Ishikawa (cell line): ENCODE results near the gene NFATC4.

Source experiments
- CREB1 ChIP-seq: IDR thresholded peaks from 2 replicates; pipeline ENCODE4 v1.6.1; 2012; ENCODE audit warnings: low read depth
- FOXM1 ChIP-seq: IDR thresholded peaks from 2 replicates; pipeline ENCODE4 v1.6.1; 2012; ENCODE audit warnings: low read depth, borderline replicate concordance
- TAF1 ChIP-seq: IDR thresholded peaks from 2 replicates; pipeline ENCODE4 v1.6.1; 2012; ENCODE audit warnings: low read depth, mild to moderate bottlenecking
- TEAD4 ChIP-seq: IDR thresholded peaks from 2 replicates; pipeline ENCODE4 v1.6.1; 2012
- YY1 ChIP-seq: IDR thresholded peaks from 2 replicates; pipeline ENCODE4 v1.6.1; 2012; ENCODE audit warnings: low read depth
- TF ChIP-seq, protein P1 (sequence below): IDR thresholded peaks from 2 replicates; pipeline ENCODE4 v1.6.1; 2012
- TF ChIP-seq, protein P2 (sequence below): IDR thresholded peaks from 2 replicates; pipeline ENCODE4 v1.6.1; 2012; ENCODE audit warnings: low read depth, mild to moderate bottlenecking

DNA sequence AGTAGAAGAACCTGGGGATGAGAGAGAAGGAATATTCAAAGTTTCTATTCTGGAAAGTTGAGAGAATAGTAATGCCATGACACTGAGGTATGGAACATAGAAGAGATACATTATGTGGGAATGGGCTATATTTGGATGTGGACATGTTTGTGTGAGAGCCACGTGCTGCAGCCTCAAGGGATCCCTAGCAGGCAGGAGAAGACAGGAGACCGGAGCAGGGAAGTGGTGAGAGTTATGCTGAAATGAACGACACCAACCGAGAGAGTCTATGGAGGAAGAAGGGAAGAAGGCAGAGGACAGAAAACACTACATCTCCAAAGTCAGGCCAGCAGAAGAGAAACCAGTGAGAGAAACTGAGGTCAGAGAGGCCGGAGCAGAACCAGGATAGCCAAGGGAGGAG lies 18.2 kb upstream of the NFATC4 start:
- TF ChIP-seq YY1 (no peak), FOXM1 (no peak), TAF1 (no peak), CREB1 (no peak), TEAD4 (no peak)
- TF ChIP-seq, protein P1, sequence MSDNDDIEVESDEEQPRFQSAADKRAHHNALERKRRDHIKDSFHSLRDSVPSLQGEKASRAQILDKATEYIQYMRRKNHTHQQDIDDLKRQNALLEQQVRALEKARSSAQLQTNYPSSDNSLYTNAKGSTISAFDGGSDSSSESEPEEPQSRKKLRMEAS, result no peak
- TF ChIP-seq, protein P2, sequence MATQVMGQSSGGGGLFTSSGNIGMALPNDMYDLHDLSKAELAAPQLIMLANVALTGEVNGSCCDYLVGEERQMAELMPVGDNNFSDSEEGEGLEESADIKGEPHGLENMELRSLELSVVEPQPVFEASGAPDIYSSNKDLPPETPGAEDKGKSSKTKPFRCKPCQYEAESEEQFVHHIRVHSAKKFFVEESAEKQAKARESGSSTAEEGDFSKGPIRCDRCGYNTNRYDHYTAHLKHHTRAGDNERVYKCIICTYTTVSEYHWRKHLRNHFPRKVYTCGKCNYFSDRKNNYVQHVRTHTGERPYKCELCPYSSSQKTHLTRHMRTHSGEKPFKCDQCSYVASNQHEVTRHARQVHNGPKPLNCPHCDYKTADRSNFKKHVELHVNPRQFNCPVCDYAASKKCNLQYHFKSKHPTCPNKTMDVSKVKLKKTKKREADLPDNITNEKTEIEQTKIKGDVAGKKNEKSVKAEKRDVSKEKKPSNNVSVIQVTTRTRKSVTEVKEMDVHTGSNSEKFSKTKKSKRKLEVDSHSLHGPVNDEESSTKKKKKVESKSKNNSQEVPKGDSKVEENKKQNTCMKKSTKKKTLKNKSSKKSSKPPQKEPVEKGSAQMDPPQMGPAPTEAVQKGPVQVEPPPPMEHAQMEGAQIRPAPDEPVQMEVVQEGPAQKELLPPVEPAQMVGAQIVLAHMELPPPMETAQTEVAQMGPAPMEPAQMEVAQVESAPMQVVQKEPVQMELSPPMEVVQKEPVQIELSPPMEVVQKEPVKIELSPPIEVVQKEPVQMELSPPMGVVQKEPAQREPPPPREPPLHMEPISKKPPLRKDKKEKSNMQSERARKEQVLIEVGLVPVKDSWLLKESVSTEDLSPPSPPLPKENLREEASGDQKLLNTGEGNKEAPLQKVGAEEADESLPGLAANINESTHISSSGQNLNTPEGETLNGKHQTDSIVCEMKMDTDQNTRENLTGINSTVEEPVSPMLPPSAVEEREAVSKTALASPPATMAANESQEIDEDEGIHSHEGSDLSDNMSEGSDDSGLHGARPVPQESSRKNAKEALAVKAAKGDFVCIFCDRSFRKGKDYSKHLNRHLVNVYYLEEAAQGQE, result no peak
